ENCODE measurements around the gene ACTMAP. TPM values are rescaled to one million over a fixed set of nuclear protein-coding genes. Genes with fewer than 3 reads are reported as not detected.
"Not testable (repeated sequence)": the region's sequence is repeated elsewhere in the genome, so short reads cannot be mapped to it uniquely, and the experiment has no call there.

The ACTMAP gene
- total RNA-seq, 1 donor from 2014 or later, result 3.3 TPM

GRCh38 chr19:40775632-40776022 is 25.4 kb upstream of the ACTMAP start:
- DNase-seq (ENCODE audit: low read depth), result no peak
- no peak overlapping the region for H3K4me3 ChIP-seq (ENCODE audit: low read depth, low read length)
- TF ChIP-seq CTCF (conservative IDR thresholded peaks at IDR 0.05; ENCODE audit: low read depth, low read length), result no peak

GRCh38 chr19:40774916-40775631 is 24.8 kb upstream of the ACTMAP start, which contains the start of gene MIA:
Gene MIA, plus strand, starts transcription at chr19:40775521. Its CDS starts 22 bp downstream, at chr19:40775543.
- no peak for TF ChIP-seq CTCF (conservative IDR thresholded peaks at IDR 0.05; ENCODE audit: low read depth, low read length)
- no peak within 1 kb of the TSS for H3K4me3 ChIP-seq (ENCODE audit: low read depth, low read length)
- DNase-seq (ENCODE audit: low read depth), result no peak

DNA sequence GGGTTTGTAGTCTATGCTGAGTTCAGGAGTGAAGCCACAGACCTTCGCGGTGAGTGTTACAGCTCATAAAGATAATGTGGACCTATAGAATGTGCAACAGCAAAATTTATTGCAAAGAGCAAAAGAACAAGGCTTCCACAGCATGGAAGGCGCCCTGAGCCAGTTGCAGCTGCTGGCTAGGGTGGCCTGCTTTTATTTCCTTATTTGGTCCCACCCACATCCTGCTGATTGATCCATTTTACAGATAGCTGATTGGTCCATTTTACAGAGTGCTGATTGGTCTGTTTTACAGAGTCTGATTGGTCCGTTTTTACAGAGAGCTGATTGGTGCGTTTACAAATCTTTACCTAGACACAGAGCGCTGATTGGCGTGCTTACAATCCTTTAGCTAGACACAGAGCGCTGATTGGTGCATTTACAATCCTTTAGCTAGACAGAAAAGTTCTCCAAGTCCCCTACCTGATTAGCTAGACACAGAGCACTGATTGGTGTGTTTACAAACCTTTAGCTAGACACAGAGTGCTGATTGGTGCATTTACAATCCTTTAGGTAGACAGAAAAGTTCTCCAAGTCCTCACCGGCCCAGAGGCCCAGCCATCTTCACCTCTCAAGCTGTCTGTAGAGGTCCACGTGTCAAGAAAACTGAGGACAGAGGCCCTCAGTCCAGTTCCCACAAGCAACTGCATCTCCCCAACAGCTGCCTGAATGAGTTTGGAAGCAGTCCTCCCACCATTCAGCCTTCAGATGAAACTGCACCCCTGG is 21.0 kb upstream of the ACTMAP start:
- not testable (repeated sequence) for DNase-seq (ENCODE audit: low read depth)

GRCh38 chr19:40768869-40769268 is 18.6 kb upstream of the ACTMAP start:
- no peak for TF ChIP-seq CTCF (conservative IDR thresholded peaks at IDR 0.05; ENCODE audit: low read depth, low read length)
- H3K4me3 ChIP-seq (ENCODE audit: low read depth, low read length), result no peak overlapping the region
- DNase-seq (ENCODE audit: low read depth), result no peak

More for the DNA sequence above, 21.0 kb upstream of the ACTMAP start:
- H3K4me3 ChIP-seq (ENCODE audit: low read depth, low read length), result not testable (repeated sequence)

DNA sequence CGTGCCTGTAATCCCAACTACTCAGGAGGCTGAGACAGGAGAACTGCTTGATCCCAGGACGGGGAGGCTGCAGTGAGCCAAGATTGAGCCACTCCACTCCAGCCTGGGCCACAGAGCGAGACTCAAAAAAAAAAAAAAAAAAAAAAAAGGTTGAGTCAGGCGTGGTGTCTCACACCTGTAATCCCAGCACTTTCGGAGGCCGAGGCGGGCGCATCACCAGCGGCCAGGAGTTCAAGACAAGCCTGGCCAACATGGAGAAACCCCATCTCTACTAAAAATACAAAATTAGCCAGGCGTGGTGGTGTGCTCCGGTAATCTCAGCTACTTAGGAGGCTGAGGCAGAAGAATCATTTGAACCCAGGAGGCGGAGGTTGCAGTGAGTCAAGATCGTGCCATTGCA is 16.1 kb upstream of the ACTMAP start:
- H3K4me3 ChIP-seq (ENCODE audit: low read depth, low read length); DNase-seq (ENCODE audit: low read depth): not testable (repeated sequence)

DNA sequence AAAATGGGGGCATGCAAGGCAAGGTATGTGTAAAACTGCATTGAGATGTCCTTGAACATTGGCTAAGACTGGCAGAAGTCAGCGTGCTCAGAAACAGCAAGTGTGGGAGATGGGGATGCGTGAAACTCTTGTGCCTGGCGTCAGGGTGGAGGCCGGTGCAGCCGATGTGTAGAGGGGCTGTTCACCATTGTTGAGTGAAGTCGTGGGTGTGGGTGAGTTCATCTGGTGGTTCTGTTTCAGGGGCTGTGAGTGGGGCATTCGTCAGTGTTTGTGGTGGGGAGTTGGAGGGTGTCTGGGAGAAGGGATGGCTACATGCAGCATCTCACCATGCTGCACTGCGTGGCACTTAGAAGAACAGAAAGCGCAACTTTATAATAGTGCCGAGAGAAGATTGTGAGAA is 13.7 kb upstream of the ACTMAP start:
- no peak overlapping the region for H3K4me3 ChIP-seq (ENCODE audit: low read depth, low read length)
- no peak for DNase-seq (ENCODE audit: low read depth)
- no peak for TF ChIP-seq CTCF (conservative IDR thresholded peaks at IDR 0.05; ENCODE audit: low read depth, low read length)

DNA sequence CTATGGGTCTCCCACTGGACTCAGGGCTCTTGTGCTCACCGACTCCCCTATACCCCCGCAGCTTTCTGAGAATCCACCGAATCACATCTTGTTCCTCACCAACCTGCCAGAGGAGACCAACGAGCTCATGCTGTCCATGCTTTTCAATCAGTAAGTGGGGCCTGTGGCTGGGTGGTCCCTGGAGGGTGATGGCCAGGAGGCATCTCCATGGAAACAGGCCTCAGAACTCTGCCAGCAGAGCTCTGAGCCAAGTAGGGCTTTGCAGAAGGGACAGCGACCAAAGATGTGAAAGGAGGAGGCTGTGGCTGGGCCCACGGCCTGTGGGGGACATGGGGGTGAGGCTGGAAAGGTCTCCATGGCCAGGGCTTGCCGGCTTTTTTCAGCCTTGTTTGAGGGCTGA is 13.2 kb upstream of the ACTMAP start:
- no peak for DNase-seq (ENCODE audit: low read depth)
- no peak for TF ChIP-seq CTCF (conservative IDR thresholded peaks at IDR 0.05; ENCODE audit: low read depth, low read length)
- H3K4me3 ChIP-seq (ENCODE audit: low read depth, low read length), result no peak overlapping the region
